ENCODE results near the gene TMEM130.

GRCh38 chr7:98866765-98867164 is 3.0 kb downstream of the TMEM130 start:
- no peak for TF ChIP-seq REST (IDR thresholded peaks at IDR 0.05)
- TF ChIP-seq CTCF (IDR thresholded peaks at IDR 0.05), result no peak
- no peak for TF ChIP-seq USF2 (IDR thresholded peaks at IDR 0.05)
- TF ChIP-seq MAX (IDR thresholded peaks at IDR 0.05), result no peak
- TF ChIP-seq NR3C1 (IDR thresholded peaks at IDR 0.05), result no peak
- no peak for TF ChIP-seq EP300 (IDR thresholded peaks at IDR 0.05)
- TF ChIP-seq PHF8 (IDR thresholded peaks at IDR 0.05; ENCODE audit: borderline replicate concordance, low read depth), result no peak
- TF ChIP-seq CEBPB (IDR thresholded peaks at IDR 0.05), result no peak
- no peak for TF ChIP-seq KDM1A (IDR thresholded peaks at IDR 0.05; ENCODE audit: low read depth)

Data from A549 (cell line).